Neural cell (in vitro differentiated cells): Measurements from ENCODE around the gene MOB3B. TPM values are rescaled to one million over a fixed set of nuclear protein-coding genes. Genes with fewer than 3 reads are reported as not detected.

Experiments
- H2AFZ ChIP-seq: fragments of 200-600, 300-800 bp; sonication (generic), shearing (Covaris generic); 2 replicates; pipeline ENCODE4 v1.6.0; 2014; ENCODE audit warnings: low read depth, mild to moderate bottlenecking, antibody characterized with exemption, low read length, moderate library complexity
- H3F3A ChIP-seq: fragments of 200-600 bp; shearing (Covaris generic); 2 replicates; pipeline ENCODE4 v1.6.1; 2016; ENCODE audit warnings: mild to moderate bottlenecking, moderate library complexity, mixed read lengths, antibody characterized with exemption, low read length; ENCODE audit not compliant: insufficient read depth, poor library complexity, severe bottlenecking
- H3K27ac ChIP-seq: fragments of 200-600, 300-800 bp; sonication (generic), shearing (Covaris generic); 2 replicates; pipeline ENCODE4 v1.5.1; 2014; ENCODE audit warnings: mild to moderate bottlenecking, low read length, moderate library complexity
- H3K27me3 ChIP-seq: fragments of 300-800, 200-600 bp; sonication (generic), shearing (Covaris generic); 2 replicates; pipeline ENCODE4 v1.6.0; 2014; ENCODE audit warnings: mild to moderate bottlenecking, low read depth, low read length, moderate library complexity; ENCODE audit not compliant: insufficient read depth
- H3K36me3 ChIP-seq: fragments of 300-800, 200-600 bp; sonication (generic), shearing (Covaris generic); 2 replicates; pipeline ENCODE4 v1.5.1; 2014; ENCODE audit warnings: mild to moderate bottlenecking, antibody characterized with exemption, low read length, moderate library complexity; ENCODE audit not compliant: insufficient read depth
- H3K4me2 ChIP-seq: fragments of 300-800, 200-600 bp; sonication (generic), shearing (Covaris generic); 2 replicates; pipeline ENCODE4 v1.6.0; 2014; ENCODE audit warnings: mild to moderate bottlenecking, low read length
- H3K4me3 ChIP-seq: fragments of 300-800, 200-600 bp; sonication (generic), shearing (Covaris generic); 2 replicates; pipeline ENCODE4 v1.5.1; 2014; ENCODE audit warnings: mild to moderate bottlenecking, low read length, moderate library complexity
- H3K79me2 ChIP-seq: fragments of 200-600 bp; shearing (Covaris generic); replicated peaks from 2 replicates; pipeline ENCODE4 v1.6.0; 2014; ENCODE audit warnings: mild to moderate bottlenecking, low read length, moderate library complexity; ENCODE audit not compliant: insufficient read depth
- H3K9ac ChIP-seq: fragments of 300-800, 200-600 bp; sonication (generic), shearing (Covaris generic); 2 replicates; pipeline ENCODE4 v1.6.1; 2016; ENCODE audit warnings: mild to moderate bottlenecking, low read length, mixed read lengths
- H3K9me2 ChIP-seq: fragments of 200-600 bp; shearing (Covaris generic); 2 replicates; pipeline ENCODE4 v1.6.1; 2016; ENCODE audit warnings: mild to moderate bottlenecking, low read length, mixed read lengths; ENCODE audit not compliant: insufficient read depth
- H3K9me3 ChIP-seq: fragments of 200-600, 300-800 bp; sonication (generic), shearing (Covaris generic); 2 replicates; pipeline ENCODE4 v1.6.1; 2016; ENCODE audit warnings: mild to moderate bottlenecking, mixed run types, low read length, moderate library complexity, mixed read lengths
- H4K20me1 ChIP-seq: fragments of 200-600 bp; shearing (Covaris generic); 2 replicates; pipeline ENCODE4 v1.6.1; 2016; ENCODE audit warnings: mild to moderate bottlenecking, mixed run types; ENCODE audit not compliant: insufficient read depth
- EP300 ChIP-seq: fragments of 450-650 bp; conservative IDR thresholded peaks from 2 replicates; pipeline ENCODE4 v1.6.1; 2014; ENCODE audit warnings: antibody characterized with exemption, mild to moderate bottlenecking, moderate library complexity; ENCODE audit not compliant: poor library complexity, severe bottlenecking
- EZH2 ChIP-seq: fragments of 200-600, 300-800 bp; shearing (Covaris generic), sonication (generic); IDR thresholded peaks from 2 replicates; pipeline ENCODE4 v1.6.1; 2014; ENCODE audit warnings: antibody characterized with exemption, low read length, borderline replicate concordance, mild to moderate bottlenecking; ENCODE audit not compliant: insufficient read depth, poor library complexity, severe bottlenecking
- MXI1 ChIP-seq: fragments of 450-650 bp; conservative IDR thresholded peaks from 2 replicates; pipeline ENCODE4 v1.6.1; 2014; ENCODE audit warnings: antibody characterized with exemption, mild to moderate bottlenecking; ENCODE audit not compliant: poor library complexity, severe bottlenecking
- POLR2AphosphoS5 ChIP-seq: IDR thresholded peaks from 2 replicates; pipeline ENCODE4 v1.6.1; 2012
- RAD21 ChIP-seq: fragments of 450-650 bp; conservative IDR thresholded peaks from 2 replicates; pipeline ENCODE4 v1.6.1; 2014; ENCODE audit warnings: antibody characterized with exemption, mild to moderate bottlenecking, moderate library complexity
- SMC3 ChIP-seq: fragments of 450-650 bp; conservative IDR thresholded peaks from 2 replicates; pipeline ENCODE4 v1.6.1; 2014; ENCODE audit warnings: antibody characterized with exemption, mild to moderate bottlenecking, moderate library complexity; ENCODE audit not compliant: poor library complexity
- TAF1 ChIP-seq: IDR thresholded peaks from 2 replicates; pipeline ENCODE4 v1.6.1; 2012; ENCODE audit warnings: low read depth
- polyA plus RNA-seq: library from polyadenylated mRNA; depleted of rRNA; stranded (reverse); fragments of >200 nt; gene quantifications from 2 replicates; pipeline ENCODE4 v1.2.3, GENCODE V29; 2014
- TF ChIP-seq, protein P1 (sequence below): IDR thresholded peaks from 2 replicates; pipeline ENCODE4 v1.6.1; 2012; ENCODE audit warnings: borderline replicate concordance
- TF ChIP-seq, protein P2 (sequence below): fragments of 450-650 bp; IDR thresholded peaks from 2 replicates; pipeline ENCODE4 v1.5.1; 2014; ENCODE audit warnings: antibody characterized with exemption, mild to moderate bottlenecking, moderate library complexity; ENCODE audit not compliant: poor library complexity, severe bottlenecking

The MOB3B gene
- polyA plus RNA-seq, 1 donor from 2014 or later = 1.8 TPM

DNA sequence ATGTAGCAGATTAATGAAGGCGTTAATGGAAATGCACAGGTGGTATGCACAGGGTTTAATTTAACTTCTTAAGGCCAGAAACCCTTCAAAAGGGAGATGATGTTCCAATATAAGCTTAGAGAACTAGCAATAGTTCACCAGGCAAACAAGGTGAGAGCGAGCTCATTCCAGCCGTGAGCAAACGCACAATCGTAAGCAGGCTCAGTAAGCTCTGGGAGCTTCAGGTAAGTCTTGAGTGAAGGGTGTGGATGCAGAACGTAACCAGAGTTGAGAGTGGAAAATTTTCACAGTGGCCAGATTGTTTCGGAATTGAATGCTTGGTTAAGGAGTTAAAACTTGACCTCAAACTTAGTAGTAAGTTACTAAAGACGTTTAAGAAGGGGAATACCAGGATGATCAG, 238.3 kb downstream of the MOB3B start:
- H3F3A ChIP-seq = no peaks in the 10 kb centered on the region
- H3K9ac ChIP-seq = no peak overlapping the region
- no peak for TF ChIP-seq EP300
- TF ChIP-seq, protein P1, sequence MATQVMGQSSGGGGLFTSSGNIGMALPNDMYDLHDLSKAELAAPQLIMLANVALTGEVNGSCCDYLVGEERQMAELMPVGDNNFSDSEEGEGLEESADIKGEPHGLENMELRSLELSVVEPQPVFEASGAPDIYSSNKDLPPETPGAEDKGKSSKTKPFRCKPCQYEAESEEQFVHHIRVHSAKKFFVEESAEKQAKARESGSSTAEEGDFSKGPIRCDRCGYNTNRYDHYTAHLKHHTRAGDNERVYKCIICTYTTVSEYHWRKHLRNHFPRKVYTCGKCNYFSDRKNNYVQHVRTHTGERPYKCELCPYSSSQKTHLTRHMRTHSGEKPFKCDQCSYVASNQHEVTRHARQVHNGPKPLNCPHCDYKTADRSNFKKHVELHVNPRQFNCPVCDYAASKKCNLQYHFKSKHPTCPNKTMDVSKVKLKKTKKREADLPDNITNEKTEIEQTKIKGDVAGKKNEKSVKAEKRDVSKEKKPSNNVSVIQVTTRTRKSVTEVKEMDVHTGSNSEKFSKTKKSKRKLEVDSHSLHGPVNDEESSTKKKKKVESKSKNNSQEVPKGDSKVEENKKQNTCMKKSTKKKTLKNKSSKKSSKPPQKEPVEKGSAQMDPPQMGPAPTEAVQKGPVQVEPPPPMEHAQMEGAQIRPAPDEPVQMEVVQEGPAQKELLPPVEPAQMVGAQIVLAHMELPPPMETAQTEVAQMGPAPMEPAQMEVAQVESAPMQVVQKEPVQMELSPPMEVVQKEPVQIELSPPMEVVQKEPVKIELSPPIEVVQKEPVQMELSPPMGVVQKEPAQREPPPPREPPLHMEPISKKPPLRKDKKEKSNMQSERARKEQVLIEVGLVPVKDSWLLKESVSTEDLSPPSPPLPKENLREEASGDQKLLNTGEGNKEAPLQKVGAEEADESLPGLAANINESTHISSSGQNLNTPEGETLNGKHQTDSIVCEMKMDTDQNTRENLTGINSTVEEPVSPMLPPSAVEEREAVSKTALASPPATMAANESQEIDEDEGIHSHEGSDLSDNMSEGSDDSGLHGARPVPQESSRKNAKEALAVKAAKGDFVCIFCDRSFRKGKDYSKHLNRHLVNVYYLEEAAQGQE = no peak
- TF ChIP-seq RAD21 = no peak
- TF ChIP-seq, protein P2, sequence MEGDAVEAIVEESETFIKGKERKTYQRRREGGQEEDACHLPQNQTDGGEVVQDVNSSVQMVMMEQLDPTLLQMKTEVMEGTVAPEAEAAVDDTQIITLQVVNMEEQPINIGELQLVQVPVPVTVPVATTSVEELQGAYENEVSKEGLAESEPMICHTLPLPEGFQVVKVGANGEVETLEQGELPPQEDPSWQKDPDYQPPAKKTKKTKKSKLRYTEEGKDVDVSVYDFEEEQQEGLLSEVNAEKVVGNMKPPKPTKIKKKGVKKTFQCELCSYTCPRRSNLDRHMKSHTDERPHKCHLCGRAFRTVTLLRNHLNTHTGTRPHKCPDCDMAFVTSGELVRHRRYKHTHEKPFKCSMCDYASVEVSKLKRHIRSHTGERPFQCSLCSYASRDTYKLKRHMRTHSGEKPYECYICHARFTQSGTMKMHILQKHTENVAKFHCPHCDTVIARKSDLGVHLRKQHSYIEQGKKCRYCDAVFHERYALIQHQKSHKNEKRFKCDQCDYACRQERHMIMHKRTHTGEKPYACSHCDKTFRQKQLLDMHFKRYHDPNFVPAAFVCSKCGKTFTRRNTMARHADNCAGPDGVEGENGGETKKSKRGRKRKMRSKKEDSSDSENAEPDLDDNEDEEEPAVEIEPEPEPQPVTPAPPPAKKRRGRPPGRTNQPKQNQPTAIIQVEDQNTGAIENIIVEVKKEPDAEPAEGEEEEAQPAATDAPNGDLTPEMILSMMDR = no peak
- TF ChIP-seq SMC3 = no peak
- no peak for TF ChIP-seq POLR2AphosphoS5
- TF ChIP-seq TAF1 = no peak
- no peak for TF ChIP-seq MXI1
- no peak for TF ChIP-seq EZH2
- no peaks in the 10 kb centered on the region for H3K27me3 ChIP-seq
- no peak overlapping the region for H3K4me2 ChIP-seq
- H3K27ac ChIP-seq = no peak overlapping the region
- H3K36me3 ChIP-seq = no peaks in the 10 kb centered on the region
- no peak overlapping the region for H2AFZ ChIP-seq
- H4K20me1 ChIP-seq = no peaks in the 10 kb centered on the region
- H3K9me3 ChIP-seq = no peaks in the 10 kb centered on the region
- no peaks in the 10 kb centered on the region for H3K9me2 ChIP-seq
- no peak overlapping the region for H3K4me3 ChIP-seq
- H3K79me2 ChIP-seq = no peaks in the 10 kb centered on the region

DNA sequence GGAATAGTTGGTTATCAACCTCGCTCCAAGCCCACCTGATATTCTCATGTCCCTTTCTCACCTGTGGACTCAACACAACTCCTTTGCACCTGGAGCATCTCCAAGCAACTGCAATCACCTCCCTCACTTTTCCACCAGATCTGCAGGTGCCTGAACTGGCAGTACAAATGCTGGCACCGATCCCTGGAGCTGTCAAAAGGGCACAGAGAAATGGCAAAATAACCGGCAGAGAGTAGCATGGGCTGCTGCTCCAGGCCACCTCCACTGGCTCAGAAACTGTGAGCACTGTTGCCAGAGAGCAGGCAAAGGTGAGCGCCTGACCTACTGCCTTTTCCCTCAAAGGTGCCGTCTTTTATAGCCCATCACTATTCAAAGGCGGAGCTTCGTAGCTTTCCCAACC, 247.3 kb downstream of the MOB3B start:
- H4K20me1 ChIP-seq = no peaks in the 10 kb centered on the region
- no peak for TF ChIP-seq TAF1
- TF ChIP-seq, protein P2 = no peak
- no peak for TF ChIP-seq SMC3
- TF ChIP-seq MXI1 = no peak
- no peak for TF ChIP-seq EP300
- no peak for TF ChIP-seq POLR2AphosphoS5
- TF ChIP-seq RAD21 = no peak
- TF ChIP-seq, protein P1 = no peak
- TF ChIP-seq EZH2 = no peak
- no peaks in the 10 kb centered on the region for H3F3A ChIP-seq
- H3K9ac ChIP-seq = no peak overlapping the region
- H2AFZ ChIP-seq = no peak overlapping the region
- no peak overlapping the region for H3K4me3 ChIP-seq
- H3K4me2 ChIP-seq = no peak overlapping the region
- H3K79me2 ChIP-seq = no peaks in the 10 kb centered on the region
- no peak overlapping the region for H3K27ac ChIP-seq
- H3K27me3 ChIP-seq = no peaks in the 10 kb centered on the region
- H3K9me3 ChIP-seq = no peaks in the 10 kb centered on the region
- H3K9me2 ChIP-seq = no peaks in the 10 kb centered on the region
- H3K36me3 ChIP-seq = no peaks in the 10 kb centered on the region
